Left ventricle myocardium inferior (tissue), 1 donor: ENCODE results near the gene ZNF81. TPM values are rescaled to one million over a fixed set of nuclear protein-coding genes. Genes with fewer than 3 reads are reported as not detected.
A peak's percentile ranks its signal among the peaks of the same experiment; 100 is the strongest.
"Not testable (repeated sequence)": the region's sequence is repeated elsewhere in the genome, so short reads cannot be mapped to it uniquely, and the experiment has no call there.

Experiments
- DNase-seq: peaks from one replicate; pipeline ENCODE4 v3.0.0-alpha.2; 2020
- H3K27ac ChIP-seq: fragments of 200-600 bp; replicated peaks from 2 replicates; pipeline ENCODE4 v1.8.0; 2021
- H3K27me3 ChIP-seq: fragments of 200-600 bp; 2 replicates; pipeline ENCODE4 v1.8.0; 2021; ENCODE audit warnings: low read depth
- H3K36me3 ChIP-seq: fragments of 200-600 bp; 2 replicates; pipeline ENCODE4 v1.8.0; 2021
- H3K4me1 ChIP-seq: fragments of 200-600 bp; 2 replicates; pipeline ENCODE4 v1.8.0; 2021
- H3K4me3 ChIP-seq: fragments of 200-600 bp; 2 replicates; pipeline ENCODE4 v1.8.0; 2021; ENCODE audit warnings: mild to moderate bottlenecking, moderate library complexity
- H3K9me3 ChIP-seq: fragments of 200-600 bp; replicated peaks from 2 replicates; pipeline ENCODE4 v1.8.0; 2021
- intact Hi-C: fragments of 100-400 bp; cut with micrococcal nuclease; formaldehyde crosslinking; loops from one replicate; pipeline ENCODE4 v1.11.0; 2022
- long read RNA-seq: library from polyadenylated mRNA; unstranded; transcript quantifications from one replicate; pipeline ENCODE4 v2.0.0, GENCODE V29; 2021
- total RNA-seq: library from RNA; stranded (reverse); fragmentation: NEBNext Ultra II Directional; extraction: Animal tissue kit (Norgen Biotek cat#: 25700); gene quantifications from one replicate; pipeline ENCODE4 v1.2.1, GENCODE V29; 2021
- TF ChIP-seq, protein P1 (sequence below): fragments of 200-600 bp; IDR thresholded peaks from 2 replicates; pipeline ENCODE4 v1.8.0; 2021; ENCODE audit warnings: antibody characterized with exemption, mild to moderate bottlenecking, borderline replicate concordance
- donor health status: DM: no; HTN: yes; CAD: no; lungs with severe emphysema.

Gene ZNF81
- 5.8 TPM for total RNA-seq
- long read RNA-seq, partial matches to known transcripts, result 2 of 4 reads
- long read RNA-seq, other reads (novel, unspliced or antisense), result 2 of 4 reads

DNA sequence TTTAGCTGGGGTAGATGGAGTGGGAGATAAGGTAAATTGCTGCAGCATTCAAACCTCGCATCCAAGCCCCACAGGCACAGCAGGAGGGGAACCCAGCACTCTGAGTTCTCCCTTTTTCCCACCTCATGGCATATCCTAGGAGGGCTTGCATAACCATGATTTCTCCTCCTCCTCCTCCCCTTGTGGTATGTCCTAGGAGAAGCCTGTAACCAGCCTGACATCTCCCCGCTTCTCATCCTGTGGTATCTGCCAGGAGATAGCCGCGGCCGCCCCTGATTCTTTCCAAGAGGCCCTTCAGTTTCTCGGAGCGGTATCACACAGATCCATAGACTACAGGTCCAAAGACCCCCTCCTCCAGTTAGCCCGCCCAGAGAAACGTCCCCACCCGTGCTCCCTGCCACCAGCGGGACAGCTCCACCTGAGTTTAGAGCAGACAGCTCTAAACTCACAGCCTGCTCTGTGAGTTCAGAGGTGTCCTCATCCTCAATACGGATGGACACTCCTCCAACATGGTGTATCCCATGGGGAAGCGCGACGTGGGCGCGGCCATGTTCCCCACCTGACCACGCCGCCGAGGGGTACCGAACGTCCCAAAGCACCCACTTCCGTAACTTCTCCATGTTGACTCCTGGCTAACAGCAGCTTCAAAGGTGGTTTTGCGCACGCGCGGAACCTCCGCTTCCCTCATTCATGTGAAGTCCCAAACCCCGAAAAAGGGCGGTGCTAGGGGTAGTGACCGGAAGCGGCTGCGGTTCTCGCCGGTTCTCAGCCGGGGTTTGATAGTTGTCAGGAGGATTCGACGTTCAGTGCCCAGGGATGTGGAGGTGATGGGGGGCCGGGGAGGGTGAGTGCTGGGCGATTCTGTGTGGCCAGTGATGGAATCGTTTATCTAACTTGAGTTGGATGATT is at the start of gene ZNF81:
Gene ZNF81 (plus strand): TSS at position 739 of the 909 bp plus-strand sequence. CDS start 9,366 bp downstream, outside the sequence.
- peak within 1 kb of the TSS; percentile 70 for H3K4me3 ChIP-seq
- no peaks in the 10 kb centered on the region for H3K27me3 ChIP-seq
- intact Hi-C loops, result loop anchor here (10.0 kb wide), 1 partner anchor 188 kb away; no protein-coding TSS in a partner anchor
- no peaks in the 10 kb centered on the region for H3K36me3 ChIP-seq
- TF ChIP-seq, protein P1, sequence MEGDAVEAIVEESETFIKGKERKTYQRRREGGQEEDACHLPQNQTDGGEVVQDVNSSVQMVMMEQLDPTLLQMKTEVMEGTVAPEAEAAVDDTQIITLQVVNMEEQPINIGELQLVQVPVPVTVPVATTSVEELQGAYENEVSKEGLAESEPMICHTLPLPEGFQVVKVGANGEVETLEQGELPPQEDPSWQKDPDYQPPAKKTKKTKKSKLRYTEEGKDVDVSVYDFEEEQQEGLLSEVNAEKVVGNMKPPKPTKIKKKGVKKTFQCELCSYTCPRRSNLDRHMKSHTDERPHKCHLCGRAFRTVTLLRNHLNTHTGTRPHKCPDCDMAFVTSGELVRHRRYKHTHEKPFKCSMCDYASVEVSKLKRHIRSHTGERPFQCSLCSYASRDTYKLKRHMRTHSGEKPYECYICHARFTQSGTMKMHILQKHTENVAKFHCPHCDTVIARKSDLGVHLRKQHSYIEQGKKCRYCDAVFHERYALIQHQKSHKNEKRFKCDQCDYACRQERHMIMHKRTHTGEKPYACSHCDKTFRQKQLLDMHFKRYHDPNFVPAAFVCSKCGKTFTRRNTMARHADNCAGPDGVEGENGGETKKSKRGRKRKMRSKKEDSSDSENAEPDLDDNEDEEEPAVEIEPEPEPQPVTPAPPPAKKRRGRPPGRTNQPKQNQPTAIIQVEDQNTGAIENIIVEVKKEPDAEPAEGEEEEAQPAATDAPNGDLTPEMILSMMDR, result no peak
- H3K4me1 ChIP-seq, result peaks cover 9% of the 10 kb centered on the region
- DNase-seq, result peak; percentile 95
- H3K9me3 ChIP-seq, result no peaks in the 10 kb centered on the region
- H3K27ac ChIP-seq, result peak within 1 kb of the TSS; percentile 82

GRCh38 chrX:47796433-47796906 is 40.2 kb upstream of the ZNF81 start:
- intact Hi-C loops, result no loop called here
- H3K36me3 ChIP-seq, result no peaks in the 10 kb centered on the region
- no peak for DNase-seq
- no peaks in the 10 kb centered on the region for H3K9me3 ChIP-seq
- H3K27ac ChIP-seq, result peak overlapping the region; percentile 85
- no peak overlapping the region for H3K4me3 ChIP-seq
- TF ChIP-seq, protein P1, result no peak
- H3K4me1 ChIP-seq, result no peaks in the 10 kb centered on the region
- H3K27me3 ChIP-seq, result no peaks in the 10 kb centered on the region

- peak overlapping the region; percentile 85 for H3K27ac ChIP-seq
- no peaks in the 10 kb centered on the region for H3K4me1 ChIP-seq
- TF ChIP-seq, protein P1, result no peak
- no peak overlapping the region for H3K4me3 ChIP-seq
- intact Hi-C loops, result no loop called here
- H3K27me3 ChIP-seq, result no peaks in the 10 kb centered on the region
- DNase-seq, result no peak
- no peaks in the 10 kb centered on the region for H3K9me3 ChIP-seq
- H3K36me3 ChIP-seq, result no peaks in the 10 kb centered on the region
These were observed 39.6 kb upstream of the ZNF81 start for GRCh38 chrX:47797084-47797483.

DNA sequence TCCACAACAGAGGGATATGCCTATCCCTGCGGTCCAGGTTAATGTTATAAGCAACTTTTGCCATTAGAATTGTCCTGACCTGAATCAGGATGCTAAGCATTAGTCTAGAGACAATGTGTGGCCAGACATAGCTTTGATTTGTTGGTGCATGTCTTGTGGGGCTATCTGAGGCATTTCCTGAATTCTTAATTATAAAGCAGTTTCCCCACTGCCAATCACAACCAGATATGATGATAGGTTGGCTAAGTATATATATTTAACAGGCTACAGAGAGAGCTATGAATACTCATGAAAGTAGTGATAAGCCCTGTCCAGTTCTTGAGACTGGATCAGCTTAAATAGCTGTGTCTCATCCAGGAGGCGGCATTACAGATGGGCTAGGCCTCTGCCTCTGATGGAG is 37.8 kb upstream of the ZNF81 start:
- no peak for DNase-seq
- no peaks in the 10 kb centered on the region for H3K9me3 ChIP-seq
- H3K27me3 ChIP-seq, result no peaks in the 10 kb centered on the region
- TF ChIP-seq, protein P1, result no peak
- H3K27ac ChIP-seq, result peak overlapping the region; percentile 85
- intact Hi-C loops, result no loop called here
- no peaks in the 10 kb centered on the region for H3K4me1 ChIP-seq
- no peaks in the 10 kb centered on the region for H3K36me3 ChIP-seq
- no peak overlapping the region for H3K4me3 ChIP-seq

DNA sequence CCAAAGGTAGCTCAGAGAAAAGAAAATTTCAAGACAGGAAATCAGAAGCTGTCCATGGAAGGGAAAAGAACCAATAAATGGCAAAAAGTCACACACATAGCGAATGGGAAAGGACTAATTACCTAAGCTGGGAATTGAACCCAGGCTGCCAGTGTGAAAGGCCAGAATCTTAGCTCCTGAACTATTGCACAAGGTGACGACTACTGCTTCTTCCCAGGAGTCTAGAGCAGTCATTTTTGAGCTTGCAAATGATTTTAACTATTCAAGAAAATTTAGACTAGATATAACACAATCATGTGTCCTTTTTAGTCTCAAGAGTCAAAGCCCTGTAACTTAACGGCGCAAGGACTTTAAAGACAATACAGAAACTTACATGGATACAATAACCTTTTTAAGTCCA is 34.1 kb upstream of the ZNF81 start:
- Histone ChIP-seq H3K36me3 (no peaks in the 10 kb centered on the region), H3K9me3 (no peaks in the 10 kb centered on the region), H3K27ac (peak overlapping the region; percentile 60), H3K27me3 (no peaks in the 10 kb centered on the region), H3K4me3 (no peak overlapping the region), H3K4me1 (peaks cover 4% of the 10 kb centered on the region)
- TF ChIP-seq, protein P1, result no peak
- intact Hi-C loops, result no loop called here
- no peak for DNase-seq

DNA sequence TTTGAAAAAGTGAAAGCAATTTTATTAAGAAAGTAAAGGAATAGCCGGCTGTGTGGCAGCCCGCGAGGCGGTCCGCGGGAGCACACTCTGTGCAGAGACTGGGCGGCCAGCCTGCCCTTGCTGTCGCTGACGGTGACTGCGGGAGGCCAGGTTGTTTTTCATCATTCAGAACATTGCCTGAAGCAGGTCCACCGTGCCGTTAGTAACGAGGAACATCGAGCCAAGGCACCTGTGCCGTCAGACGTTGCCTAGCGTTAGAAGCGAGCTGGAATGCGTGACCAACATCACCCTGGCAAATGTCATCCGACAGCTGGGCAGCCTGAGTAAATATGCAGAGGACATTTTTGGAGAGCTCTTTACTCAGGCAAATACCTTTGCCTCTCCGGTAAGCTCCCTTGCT is 33.6 kb upstream of the ZNF81 start:
- H3K36me3 ChIP-seq, H3K9me3 ChIP-seq, H3K4me1 ChIP-seq, intact Hi-C loops, H3K27me3 ChIP-seq, H3K4me3 ChIP-seq, DNase-seq: not testable (repeated sequence)
- peak overlapping the region; percentile 60 for H3K27ac ChIP-seq
